ENCODE results near the gene USP7.
"Not testable (repeated sequence)": the region's sequence is repeated elsewhere in the genome, so short reads cannot be mapped to it uniquely, and the experiment has no call there.

The USP7 gene

DNA sequence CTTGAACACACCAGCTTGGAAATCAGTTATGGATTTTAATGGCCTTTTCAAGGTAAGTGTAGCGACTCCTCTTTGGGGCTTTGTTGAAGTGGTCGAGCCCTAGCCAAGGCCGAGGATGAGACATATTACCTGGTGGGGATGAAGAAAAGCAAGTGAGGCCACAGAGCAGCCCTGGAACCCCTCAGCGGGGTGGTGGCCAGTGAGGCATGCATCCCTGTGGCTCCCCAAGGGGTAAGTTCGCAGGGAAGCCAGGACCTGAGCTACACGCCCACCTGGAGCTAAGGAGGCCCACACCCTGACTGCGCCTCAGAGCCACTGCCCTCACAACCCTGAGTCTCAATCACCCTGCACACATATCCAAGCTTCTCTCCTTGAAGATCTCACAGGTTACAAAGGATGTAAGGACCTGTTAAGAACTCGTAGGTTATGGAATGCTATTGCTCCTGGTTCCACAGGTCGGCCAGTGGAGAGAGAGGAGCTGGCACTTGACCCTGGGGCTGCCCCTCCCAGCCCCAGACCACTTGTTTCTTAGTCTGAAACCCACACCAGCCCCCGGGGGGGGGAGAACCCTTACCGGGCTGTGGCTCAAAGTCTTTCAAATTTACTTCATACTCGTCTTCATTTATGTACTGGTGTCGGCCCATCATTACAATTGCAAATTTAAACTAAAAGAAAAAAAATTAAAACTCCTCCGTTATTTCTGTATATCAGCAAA, 69.6 kb downstream of the USP7 start:
- no peak for DNase-seq

DNA sequence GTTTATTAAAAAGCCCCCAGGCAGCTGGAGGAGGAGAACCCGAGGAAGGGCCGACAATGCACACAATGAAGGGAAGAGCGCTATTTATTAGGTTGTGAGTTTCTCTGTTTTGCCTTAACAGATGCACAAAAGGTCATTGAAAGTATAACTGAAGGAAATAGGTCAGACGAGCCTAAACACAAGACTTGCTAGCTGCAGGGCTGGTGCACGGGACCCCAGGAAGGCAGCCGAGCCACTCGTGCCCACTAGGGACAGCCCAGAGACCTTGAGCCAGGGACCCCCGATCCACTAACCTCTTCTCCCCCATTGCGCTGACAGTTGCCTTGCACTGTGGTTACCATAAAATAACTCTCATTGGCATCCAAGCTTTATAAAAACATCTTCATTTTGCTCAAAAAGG, 70.3 kb downstream of the USP7 start:
- no peak for DNase-seq

DNA sequence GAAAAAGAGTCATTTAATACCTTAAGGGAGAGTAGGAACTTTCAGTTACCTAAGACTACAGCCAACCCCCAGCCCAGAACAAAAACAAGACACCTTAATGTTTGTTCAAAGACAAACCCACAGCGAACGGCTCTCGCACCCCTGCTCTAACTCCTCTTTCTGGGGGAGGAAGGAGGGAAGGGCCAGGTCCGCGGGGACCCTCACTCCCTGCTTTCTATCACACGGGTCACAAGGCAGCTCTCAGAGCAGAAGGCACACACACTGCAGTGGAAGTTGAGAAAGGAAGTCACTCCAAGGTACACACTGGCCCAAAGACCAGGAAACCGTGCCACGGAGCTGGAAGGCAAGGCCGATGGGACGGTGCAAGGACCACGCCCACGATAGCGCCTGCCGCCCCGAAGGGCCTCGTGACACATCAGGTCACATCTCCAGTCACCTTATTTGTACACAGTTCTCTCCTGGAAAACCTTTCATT, 71.6 kb downstream of the USP7 start:
- DNase-seq, result no peak

DNA sequence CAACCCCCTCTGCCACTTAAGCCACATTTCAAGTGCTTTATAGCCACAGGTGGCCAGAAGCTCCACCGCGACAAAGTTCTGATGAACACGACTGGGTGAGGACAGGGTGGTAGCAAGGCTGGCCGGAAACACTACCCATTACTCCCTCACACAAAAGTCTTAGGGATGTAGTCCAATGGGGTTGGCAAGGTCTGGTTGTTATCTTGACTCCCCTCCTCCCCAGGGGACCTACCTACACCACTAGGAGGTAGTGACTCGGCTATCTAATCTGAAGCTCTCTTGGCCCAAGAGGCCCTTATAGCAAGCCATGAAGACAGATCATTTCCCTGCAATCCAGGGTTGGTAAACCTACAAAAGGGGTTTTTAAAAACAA, 73.2 kb downstream of the USP7 start:
- no peak for DNase-seq

DNA sequence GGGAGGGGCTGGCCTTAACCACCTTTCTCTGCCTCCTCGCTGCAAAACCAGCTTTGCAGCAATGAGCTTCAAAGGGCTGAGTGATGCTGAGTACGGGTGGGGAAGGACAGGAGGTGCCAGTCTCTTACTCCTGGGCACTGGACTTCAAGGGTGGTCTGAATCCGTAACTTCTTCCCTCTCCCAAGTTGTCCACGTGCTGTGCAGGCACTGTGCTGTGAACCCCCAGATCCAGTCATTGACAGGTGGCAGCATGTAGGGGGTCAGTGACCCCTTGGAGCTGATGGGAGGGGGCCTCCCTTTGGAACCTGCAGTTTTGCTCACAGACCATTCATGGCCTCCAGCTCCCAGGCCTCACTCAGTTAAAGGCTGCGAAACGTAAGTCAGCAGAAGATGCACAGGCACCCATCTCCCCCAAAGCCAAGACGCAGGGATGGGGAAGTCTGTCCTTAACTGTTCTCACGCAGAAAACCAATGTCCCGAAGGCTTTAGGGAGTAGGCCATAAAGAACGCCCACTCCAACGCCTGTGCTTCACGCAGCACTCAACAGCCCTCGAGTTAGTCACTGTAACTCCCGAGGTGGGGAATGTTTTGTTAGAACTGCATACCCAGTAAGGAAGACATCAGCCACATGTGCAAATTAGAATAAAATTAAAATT, 73.7 kb downstream of the USP7 start:
- DNase-seq, result no peak

DNA sequence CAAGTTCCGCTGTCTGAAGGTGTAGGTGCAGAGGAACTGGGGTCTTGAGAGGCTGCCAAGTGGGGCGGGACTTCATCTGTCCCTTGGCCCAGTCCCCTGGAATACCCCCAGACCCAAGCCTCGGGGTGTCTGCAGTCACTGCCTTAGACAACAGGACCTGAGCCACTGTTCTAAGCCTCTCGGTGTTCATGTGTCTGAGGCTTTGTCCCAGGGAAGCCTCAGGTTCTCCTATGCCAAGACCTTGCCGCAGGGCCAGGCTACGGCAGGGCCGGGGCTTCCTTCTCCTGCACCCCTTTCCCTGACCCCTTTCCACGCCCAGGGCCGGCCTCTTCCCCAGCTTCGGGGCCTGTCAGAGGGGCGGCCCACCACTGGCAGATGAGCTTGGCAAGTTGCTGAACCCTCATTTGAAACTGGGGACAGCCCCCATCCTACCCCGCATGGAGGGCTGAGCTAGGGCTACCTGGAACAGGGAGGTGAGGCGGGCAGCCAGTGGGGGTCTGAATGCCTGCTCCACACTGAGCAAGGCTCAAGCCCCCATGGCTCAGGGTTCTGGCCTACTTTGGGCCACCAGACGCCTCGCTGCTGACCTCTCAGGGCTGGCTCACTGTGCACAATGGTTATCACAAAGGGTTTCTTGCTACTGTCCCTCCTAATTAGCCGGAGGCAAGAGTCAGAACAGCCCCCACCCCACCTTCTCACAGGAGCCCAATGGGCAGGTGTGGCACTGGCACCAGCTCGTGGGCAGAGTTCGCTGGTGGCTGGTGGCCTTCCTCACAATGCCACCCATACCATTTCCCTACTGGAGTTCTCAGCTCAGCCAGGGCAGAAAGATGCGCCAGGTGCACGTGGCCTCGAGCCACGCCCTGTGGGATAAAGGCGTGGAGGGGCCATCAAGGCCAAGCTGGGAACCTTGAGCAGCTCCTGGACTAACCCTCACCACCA, 74.5 kb downstream of the USP7 start:
- no peak for DNase-seq

DNA sequence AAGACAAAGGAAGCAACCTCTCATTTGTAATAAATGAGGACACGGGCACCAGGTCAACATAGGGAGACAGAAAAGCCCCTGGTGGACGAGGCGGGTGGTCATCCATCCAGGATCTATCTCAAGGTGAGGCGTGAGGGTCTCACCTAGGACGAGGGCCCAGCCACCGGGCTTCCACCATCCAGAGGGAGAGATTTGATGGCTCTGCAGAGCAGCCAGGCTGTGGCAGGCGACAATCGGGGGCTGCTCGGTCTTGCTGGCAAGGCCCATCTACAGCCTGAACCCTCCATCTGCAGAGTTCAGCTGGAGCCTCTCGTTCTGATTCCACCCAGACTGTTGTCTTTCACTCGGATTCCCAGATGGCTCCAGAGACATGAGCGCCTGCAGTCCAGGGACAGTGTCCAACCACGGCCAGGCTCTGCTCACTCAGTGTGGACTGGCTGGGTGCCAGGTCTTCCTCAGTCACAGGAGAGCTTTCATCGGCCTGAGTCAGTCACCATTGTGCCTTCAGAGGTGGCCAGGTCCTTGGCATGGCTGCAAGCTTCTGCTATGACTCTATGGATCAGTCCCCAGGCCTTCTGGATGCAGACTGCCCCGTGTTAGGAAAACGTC, 75.7 kb downstream of the USP7 start:
- DNase-seq, result no peak

DNA sequence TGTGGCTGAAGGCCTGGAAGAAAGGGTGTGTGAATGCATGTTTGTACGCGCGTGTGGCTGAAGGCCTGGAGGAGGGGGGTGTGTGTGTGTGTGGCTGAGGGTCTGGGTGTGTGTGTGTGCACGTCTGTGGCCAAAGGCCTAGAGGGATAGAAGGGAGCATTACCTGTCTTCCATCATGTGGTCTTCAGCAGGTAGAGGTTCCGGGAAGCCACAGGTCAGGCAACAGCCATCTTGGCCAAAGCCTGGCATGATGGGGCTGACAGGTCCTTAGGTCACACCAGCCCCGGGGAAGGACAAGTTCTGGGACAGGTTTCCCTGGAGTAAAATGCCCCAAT, 76.3 kb downstream of the USP7 start:
- DNase-seq, result no peak

DNA sequence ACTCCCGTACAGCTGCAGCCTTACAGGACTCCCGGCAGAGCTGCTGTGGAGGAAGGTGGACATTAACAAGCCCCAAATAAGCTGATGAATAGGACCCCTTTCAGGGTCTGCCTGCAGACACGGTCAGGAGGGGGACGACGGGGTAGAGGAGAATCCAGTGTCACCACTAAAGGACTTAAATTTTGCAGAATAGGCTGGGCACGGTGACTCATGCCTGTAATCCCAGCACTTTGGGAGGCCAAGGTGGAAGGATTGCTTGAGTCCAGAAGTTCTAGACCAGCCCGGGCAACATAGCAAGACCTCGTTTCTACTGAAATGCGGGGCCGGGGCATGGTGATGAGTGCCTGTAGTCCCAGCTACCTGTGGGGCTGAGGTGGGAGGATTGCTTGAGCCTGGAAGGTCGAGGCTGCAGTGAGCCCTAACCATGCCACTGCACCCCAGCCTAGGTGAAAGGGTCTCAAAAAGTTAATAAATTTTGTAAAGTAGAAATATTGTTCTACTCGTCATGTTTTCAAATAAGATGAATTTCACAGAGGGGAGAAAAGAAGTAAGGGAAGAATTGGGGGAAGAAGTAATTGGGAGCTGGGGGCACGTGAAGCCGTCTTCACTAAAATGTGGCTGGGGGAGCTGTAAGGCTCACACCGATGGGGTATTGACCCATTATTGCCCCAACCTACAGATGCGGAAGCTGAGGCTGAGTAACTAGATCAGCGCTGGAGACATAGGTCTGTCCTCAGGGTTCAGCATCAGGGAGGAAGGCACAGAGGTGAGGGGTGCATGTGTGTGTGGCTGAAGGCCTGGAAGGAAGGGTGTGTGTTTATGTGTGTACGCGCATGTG, 76.9 kb downstream of the USP7 start:
- DNase-seq, result no peak

DNA sequence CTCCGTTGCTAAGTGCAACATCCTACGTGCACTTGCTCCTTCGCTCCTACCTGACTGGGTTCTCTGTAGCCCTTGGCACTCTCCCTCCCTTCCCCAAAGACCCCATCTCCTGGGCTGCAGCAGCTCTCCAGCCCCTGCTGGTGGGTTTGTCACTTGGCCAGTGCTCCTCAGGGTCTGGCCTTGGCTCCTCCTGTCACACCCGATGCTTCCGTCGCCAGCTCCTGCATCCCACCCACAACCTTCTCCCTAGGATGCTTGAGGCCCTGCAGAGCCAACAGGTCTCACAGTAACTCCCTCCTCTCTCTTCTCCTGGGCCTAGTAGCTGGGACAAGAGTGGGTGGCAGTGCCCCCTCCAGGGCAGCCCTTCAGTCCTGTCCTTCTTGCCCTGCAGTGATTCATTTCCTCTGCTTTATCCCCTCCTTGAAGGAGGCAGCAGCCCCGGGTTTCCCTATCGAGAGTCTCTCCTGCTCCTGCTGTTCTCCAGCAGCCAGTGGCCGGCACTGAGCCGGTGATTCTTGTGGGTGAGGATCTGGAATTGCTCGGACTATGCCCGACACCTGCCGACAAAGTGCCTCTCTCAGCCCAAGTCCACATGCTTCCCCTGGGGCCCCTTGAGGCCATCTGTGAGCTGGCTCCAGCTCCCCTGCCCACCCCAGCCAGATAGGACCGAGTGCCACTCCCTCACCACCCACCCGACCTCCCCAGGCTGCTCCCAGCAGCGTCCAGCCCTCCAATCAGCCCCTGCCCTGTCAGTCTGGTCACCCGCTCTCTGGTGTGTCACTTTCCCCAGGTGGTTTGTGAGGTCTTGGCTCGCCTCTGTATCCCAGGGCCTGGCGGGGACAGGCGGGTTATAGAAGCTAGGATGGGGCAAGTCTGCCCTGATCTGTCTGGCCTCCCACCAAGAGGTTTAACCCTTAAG, 77.8 kb downstream of the USP7 start:
- DNase-seq, result no peak

DNA sequence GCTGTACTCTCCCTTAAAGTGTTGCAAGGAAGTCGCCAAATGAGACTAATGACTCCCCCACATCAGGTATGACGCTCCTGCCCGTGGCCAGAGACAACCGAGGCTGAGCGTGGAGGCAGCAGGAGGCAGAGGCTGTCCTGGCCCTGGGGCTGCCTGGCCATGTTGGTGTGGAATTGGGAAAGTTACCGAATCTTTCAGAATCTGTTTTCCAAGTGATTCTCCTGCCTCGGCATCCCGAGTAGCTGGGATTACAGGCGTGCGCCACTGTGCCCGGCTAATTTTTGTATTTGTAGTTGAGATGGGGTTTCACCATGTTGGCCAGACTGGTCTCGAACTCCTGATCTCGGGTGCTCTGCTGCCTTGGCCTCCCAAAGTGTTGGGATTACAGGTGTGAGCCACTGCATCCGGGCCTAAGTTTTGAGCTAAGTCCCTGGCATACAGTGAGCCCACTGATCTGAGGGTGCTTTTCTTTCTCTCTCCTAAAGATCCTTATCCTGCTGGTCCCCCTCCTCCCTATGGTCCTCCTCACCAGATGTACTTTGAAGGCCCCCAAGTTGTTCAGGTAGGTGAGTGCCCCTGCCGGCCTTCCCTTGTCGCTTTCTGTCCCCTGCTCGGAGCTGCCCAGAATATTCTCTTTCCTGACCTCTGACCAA, 80.9 kb downstream of the USP7 start:
- no peak for DNase-seq

DNA sequence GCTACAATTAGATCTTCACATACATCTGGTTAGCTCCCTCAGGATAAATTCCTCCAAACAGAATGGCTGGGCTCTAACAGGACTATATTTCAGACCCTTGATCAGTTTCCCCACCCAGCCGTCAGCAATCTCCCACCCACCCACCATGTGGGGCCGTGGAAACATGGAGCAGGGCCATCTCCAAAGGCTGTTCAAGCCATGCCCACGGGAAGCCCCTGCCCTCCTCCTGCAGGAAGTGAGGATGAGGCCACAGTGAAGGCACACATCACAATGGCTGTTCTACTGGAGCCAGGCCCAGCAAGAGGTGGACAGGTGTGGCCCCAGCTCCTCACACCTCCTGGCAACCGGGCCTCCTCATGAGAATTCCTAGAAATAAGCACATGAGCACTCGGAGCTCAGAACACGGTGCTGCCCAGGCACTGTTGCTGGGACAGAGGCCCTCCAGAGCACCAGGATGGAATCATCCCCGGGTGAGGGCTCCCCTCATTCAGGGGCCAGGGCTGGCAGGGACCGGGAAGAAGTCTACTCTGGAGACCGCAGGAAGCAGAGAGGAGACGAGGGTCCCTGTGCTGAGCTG, 81.6 kb downstream of the USP7 start, which contains the start of gene LITAFD:
Gene LITAFD (plus strand): TSS at position 311 of the 577 bp plus-strand sequence. CDS start 2,005 bp downstream, outside the sequence.
- no peak for DNase-seq

DNA sequence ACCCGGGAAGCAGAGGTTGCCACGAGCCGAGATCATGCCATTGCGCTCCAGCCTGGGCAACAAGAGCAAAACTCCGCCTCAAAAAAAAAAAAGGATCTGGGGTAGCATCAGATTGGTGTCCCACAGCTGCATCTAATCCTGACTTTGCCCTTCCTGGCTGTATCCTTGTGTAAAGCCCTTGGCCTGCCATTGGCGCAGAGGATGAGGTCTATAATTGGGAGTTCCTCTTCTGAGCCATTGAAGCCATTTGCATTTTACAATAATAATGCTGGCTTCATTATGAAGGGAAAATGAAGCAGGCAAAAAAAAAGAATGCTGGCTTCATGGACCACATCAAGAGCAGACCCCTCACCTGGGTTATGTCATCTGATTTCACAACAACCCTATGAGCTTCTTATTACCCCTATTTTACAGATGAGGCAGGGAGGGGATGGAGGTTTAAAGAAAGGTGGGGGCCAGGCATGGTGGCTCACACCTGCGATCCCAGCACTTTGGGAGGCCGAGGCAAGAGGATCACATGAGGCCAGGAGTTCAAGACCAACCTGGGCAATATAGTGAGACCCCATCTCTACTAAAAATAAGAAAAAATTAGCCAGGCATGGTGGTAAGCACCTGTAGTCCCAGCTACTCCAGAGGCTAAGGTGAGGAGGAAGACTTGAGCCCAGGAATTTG, 82.7 kb downstream of the USP7 start:
- no peak for DNase-seq

DNA sequence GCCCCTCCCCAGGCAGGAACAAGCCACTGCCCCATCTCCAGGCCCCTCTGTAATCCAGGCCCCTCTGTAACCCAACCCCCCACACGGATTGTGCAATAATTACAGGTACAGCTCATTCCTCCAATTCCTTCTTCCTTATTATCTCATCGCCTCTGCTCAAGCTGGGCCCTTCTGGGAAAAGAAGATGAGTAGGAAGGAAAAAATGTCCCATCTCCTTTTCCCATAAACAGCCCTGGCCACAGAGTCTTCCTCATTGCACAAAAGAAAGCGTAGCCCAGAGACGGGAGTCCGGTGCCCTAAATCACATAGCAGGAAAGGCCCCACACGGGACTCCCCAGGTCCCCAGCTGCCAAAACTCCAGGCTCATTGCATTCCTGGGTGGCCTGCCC, 85.2 kb downstream of the USP7 start:
- DNase-seq, result no peak

DNA sequence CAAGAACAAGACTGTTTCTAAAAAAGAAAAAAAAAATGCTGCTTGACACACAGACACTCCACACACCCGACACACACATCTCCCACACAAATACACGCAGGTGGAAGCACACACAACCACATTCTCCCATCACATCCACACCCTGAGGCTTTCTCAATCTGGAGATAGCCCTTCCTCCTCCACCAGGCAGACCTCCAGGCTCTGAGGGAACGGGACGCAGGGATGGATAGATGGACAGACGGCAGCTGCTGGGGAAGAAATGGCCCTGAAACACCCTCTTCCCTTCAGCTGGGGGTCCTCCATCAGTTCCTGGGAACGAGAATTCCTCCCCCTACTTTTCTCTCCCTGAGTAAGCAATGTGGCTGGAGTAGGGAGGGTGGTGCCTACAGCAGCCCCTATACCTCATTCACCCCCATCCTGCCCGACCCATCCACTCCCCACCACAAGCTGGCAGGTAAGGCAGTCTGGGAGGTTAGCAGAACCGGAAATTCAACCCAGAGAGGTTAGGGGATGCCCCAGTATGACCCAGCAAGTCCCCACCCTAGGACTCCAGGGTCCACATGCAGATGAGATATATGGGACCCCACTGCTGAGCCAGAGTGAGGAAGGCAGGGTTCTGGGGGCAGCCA, 85.7 kb downstream of the USP7 start:
- DNase-seq, result no peak

DNA sequence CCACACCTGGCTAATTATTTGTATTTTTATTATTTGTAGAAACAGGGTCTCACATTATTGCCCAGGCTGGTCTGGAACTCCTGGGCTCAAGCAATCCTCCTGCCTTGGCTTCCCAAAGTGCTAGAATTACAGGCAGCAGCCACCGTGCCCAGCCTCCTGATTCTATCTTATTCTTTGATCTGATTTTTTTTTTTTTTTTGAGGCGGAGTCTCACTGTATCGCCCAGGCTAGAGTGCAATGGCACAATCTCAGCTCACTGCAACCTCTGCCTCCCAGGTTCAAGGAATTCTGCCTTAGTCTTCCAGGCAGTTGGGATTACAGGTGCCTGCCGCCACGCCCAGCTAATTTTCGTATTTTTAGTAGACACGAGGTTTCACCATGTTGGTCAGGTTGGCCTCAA, 88.4 kb downstream of the USP7 start:
- not testable (repeated sequence) for DNase-seq

DNA sequence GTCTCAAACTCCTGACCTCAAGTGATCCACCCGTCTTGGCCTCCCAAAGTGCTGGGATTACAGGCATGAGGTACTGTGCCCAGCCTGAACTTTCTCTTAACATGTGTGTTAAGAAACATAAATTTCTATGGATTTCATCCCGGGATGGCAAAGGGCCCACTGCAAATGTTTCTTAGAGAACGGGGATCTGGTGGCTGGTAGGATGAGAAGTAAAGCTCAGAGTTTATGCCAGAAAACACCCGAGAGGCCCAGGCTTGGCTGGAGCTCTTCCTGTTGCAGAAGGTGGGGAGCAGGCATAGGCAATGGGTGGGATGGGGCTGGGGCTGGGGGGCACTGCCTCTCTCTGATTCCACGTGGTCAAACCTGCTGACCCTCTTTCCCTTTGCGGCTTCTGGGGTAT, 89.3 kb downstream of the USP7 start:
- no peak for DNase-seq

DNA sequence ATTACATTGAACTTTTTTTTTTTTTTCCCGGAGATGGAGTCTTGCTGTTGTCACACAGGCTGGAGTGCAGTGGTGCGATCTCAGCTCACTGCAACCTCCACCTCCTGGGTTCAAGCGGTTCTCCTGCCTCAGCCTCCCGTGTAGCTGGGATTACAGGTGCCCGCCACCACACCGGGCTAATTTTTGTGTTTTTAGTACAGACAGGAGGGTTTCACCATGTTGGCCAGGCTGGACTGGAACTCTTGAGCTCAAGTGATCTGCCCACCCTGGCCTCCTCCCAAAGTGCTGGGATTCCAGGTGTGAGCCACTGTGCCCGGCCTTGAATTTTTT, 89.9 kb downstream of the USP7 start:
- not testable (repeated sequence) for DNase-seq
